HEK293T (cell line): ENCODE measurements around the gene EPHB2.

ENCODE experiments used
- ARNT ChIP-seq: fragments of 450-650 bp; IDR thresholded peaks from 2 replicates; pipeline ENCODE4 v1.6.1; 2017; ENCODE audit warnings: mild to moderate bottlenecking
- BHLHE40 ChIP-seq: fragments of 450-650 bp; IDR thresholded peaks from 2 replicates; pipeline ENCODE4 v1.6.1; 2016; ENCODE audit warnings: mild to moderate bottlenecking, moderate library complexity, borderline replicate concordance
- ELF4 ChIP-seq: fragments of 450-650 bp; IDR thresholded peaks from 2 replicates; pipeline ENCODE4 v1.6.1; 2017; ENCODE audit warnings: antibody characterized with exemption
- FOXA1 ChIP-seq: fragments of 450-650 bp; IDR thresholded peaks from 2 replicates; pipeline ENCODE4 v1.6.1; 2016; ENCODE audit warnings: mild to moderate bottlenecking
- FOXK2 ChIP-seq: fragments of 450-650 bp; IDR thresholded peaks from 2 replicates; pipeline ENCODE4 v1.6.1; 2016; ENCODE audit warnings: mild to moderate bottlenecking
- FOXM1 ChIP-seq: fragments of 450-650 bp; IDR thresholded peaks from 2 replicates; pipeline ENCODE4 v1.6.1; 2017; ENCODE audit warnings: mild to moderate bottlenecking, borderline replicate concordance
- HDGF ChIP-seq: fragments of 450-650 bp; IDR thresholded peaks from 2 replicates; pipeline ENCODE4 v1.6.1; 2017; ENCODE audit warnings: antibody characterized with exemption, borderline replicate concordance
- L3MBTL2 ChIP-seq: fragments of 450-650 bp; conservative IDR thresholded peaks from 2 replicates; pipeline ENCODE4 v1.6.1; 2016; ENCODE audit warnings: mild to moderate bottlenecking
- LEF1 ChIP-seq: fragments of 450-650 bp; IDR thresholded peaks from 2 replicates; pipeline ENCODE4 v1.6.1; 2017; ENCODE audit warnings: mild to moderate bottlenecking, borderline replicate concordance
- NFRKB ChIP-seq: fragments of 450-650 bp; IDR thresholded peaks from 2 replicates; pipeline ENCODE4 v1.6.1; 2016; ENCODE audit warnings: mild to moderate bottlenecking, moderate library complexity
- PKNOX1 ChIP-seq: fragments of 450-650 bp; IDR thresholded peaks from 2 replicates; pipeline ENCODE4 v1.6.1; 2016
- SP1 ChIP-seq: fragments of 450-650 bp; IDR thresholded peaks from 2 replicates; pipeline ENCODE4 v1.6.1; 2017
- SUZ12 ChIP-seq: fragments of 450-650 bp; IDR thresholded peaks from 2 replicates; pipeline ENCODE4 v1.6.1; 2016; ENCODE audit warnings: mild to moderate bottlenecking
- TARDBP ChIP-seq: fragments of 450-650 bp; IDR thresholded peaks from 2 replicates; pipeline ENCODE4 v1.6.1; 2016

- TF ChIP-seq ARNT (no peak), FOXA1 (no peak), L3MBTL2 (no peak), BHLHE40 (no peak), PKNOX1 (no peak), NFRKB (no peak), LEF1 (no peak), FOXM1 (no peak), SP1 (no peak), ELF4 (no peak), SUZ12 (no peak), HDGF (no peak), TARDBP (no peak), FOXK2 (no peak)
Observed at GRCh38 chr1:22827666-22828483, 117.2 kb downstream of the EPHB2 start.
